Spleen (tissue), 7 donors: ENCODE data around the gene CDK14.

Experiments
- POLR2A ChIP-seq, 3 donors: fragments of 450-650 bp; IDR thresholded peaks; one replicate each; pipeline ENCODE4 v1.5.1; 2017; ENCODE audit warnings: antibody characterized with exemption in 3 of 3, mild to moderate bottlenecking in 1 of 3
- POLR2AphosphoS5 ChIP-seq, 3 donors: sonication (generic); formaldehyde crosslinking; IDR thresholded peaks; one replicate each; pipeline ENCODE4 v1.5.1; 2017; ENCODE audit warnings: antibody characterized with exemption in 3 of 3
- TF ChIP-seq, protein P1 (sequence below), 11 experiments: fragments of 200-600 bp in 7 of 11; fragments of 450-650 bp in 4 of 11; sonication (generic) in 4 of 11; IDR thresholded peaks in 8 of 11; conservative IDR thresholded peaks in 3 of 11; 1 replicate in 7 of 11; 2 replicates in 4 of 11; pipeline versions ENCODE4 v1.4.0 to v1.8.0; 2016 to 2021; ENCODE audit warnings: antibody characterized with exemption in 11 of 11, inconsistent platforms in 4 of 11, mild to moderate bottlenecking in 1 of 11
- donor health status: DM: no; HTN: no; CAD: no; lungs with moderate emphysema.
- donor health status: DM: no; HTN: no; CAD: no.
- donor health status: DM: no; HTN: no; CAD: no.

DNA sequence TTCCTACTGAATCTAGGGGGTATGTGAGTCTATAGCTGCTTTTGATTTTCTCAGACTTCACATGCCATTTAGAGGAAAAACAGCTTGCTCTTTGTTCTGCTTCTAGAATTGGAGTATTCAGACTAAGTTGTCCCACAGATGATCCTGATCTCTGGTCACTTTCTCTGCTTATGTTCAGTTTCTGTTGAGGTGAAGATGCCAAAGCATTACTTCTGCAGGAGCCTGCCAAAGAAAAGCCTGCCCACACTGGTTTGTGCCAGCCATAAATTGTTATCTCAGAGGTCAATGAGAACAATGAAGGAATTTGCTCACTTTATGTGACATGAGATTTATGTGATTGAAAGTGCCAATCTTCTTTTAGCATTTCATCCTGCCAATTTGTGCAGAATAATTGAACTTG, 163.6 kb downstream of the CDK14 start:
- TF ChIP-seq, protein P1, sequence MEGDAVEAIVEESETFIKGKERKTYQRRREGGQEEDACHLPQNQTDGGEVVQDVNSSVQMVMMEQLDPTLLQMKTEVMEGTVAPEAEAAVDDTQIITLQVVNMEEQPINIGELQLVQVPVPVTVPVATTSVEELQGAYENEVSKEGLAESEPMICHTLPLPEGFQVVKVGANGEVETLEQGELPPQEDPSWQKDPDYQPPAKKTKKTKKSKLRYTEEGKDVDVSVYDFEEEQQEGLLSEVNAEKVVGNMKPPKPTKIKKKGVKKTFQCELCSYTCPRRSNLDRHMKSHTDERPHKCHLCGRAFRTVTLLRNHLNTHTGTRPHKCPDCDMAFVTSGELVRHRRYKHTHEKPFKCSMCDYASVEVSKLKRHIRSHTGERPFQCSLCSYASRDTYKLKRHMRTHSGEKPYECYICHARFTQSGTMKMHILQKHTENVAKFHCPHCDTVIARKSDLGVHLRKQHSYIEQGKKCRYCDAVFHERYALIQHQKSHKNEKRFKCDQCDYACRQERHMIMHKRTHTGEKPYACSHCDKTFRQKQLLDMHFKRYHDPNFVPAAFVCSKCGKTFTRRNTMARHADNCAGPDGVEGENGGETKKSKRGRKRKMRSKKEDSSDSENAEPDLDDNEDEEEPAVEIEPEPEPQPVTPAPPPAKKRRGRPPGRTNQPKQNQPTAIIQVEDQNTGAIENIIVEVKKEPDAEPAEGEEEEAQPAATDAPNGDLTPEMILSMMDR (IDR thresholded peaks at IDR 0.05 in 8 of 11, conservative IDR thresholded peaks at IDR 0.05 in 3 of 11), result no peak
- TF ChIP-seq POLR2AphosphoS5 (IDR thresholded peaks at IDR 0.05) (no peak), POLR2A (IDR thresholded peaks at IDR 0.05) (no peak)
